ENCODE measurements around the gene IRAK2.

DNA sequence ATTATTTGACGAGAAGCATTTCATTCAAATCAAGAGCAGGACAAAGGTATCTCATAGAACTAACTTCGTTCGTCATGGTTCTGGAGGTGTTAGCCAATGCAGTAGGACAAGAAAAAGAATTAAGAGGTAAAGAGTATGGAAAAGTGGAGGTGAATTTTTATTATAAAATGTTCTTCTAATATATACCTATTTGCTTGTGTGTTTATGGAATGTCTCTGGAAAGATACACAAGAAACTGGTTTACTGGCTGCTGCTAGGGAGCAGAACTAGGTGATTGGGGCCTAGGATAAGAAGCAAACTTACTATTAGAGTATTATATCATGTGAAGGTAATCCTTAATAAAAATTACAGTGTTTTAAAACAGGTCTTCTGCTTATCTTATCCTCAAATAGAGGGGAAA lies 52.6 kb downstream of the IRAK2 start:
- TF ChIP-seq, protein P1, sequence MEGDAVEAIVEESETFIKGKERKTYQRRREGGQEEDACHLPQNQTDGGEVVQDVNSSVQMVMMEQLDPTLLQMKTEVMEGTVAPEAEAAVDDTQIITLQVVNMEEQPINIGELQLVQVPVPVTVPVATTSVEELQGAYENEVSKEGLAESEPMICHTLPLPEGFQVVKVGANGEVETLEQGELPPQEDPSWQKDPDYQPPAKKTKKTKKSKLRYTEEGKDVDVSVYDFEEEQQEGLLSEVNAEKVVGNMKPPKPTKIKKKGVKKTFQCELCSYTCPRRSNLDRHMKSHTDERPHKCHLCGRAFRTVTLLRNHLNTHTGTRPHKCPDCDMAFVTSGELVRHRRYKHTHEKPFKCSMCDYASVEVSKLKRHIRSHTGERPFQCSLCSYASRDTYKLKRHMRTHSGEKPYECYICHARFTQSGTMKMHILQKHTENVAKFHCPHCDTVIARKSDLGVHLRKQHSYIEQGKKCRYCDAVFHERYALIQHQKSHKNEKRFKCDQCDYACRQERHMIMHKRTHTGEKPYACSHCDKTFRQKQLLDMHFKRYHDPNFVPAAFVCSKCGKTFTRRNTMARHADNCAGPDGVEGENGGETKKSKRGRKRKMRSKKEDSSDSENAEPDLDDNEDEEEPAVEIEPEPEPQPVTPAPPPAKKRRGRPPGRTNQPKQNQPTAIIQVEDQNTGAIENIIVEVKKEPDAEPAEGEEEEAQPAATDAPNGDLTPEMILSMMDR (IDR thresholded peaks at IDR 0.05): no peak
- no peak for TF ChIP-seq POLR2A (IDR thresholded peaks at IDR 0.05)

All from right lobe of liver (tissue), 4 donors.